ENCODE data around the gene OLR1.
"Not testable (repeated sequence)": the region's sequence is repeated elsewhere in the genome, so short reads cannot be mapped to it uniquely, and the experiment has no call there.

Gene OLR1

GRCh38 chr12:10207136-10207535 is 35.2 kb upstream of the OLR1 start:
- Histone ChIP-seq H3K9ac (ENCODE audit: low read length) (no peak overlapping the region), H3K27me3 (ENCODE audit: low read depth, low read length) (peaks cover 27% of the 10 kb centered on the region), H2AFZ (ENCODE audit: low read depth, low read length) (no peak overlapping the region), H4K20me1 (ENCODE audit: insufficient read depth, low read length) (no peaks in the 10 kb centered on the region), H3K9me3 (ENCODE audit: insufficient read depth, low read length) (no peaks in the 10 kb centered on the region), H3K27ac (ENCODE audit: low read length) (no peak overlapping the region), H3K4me1 (ENCODE audit: low read length) (no peaks in the 10 kb centered on the region), H3K4me3 (ENCODE audit: low read length) (no peak overlapping the region), H3K36me3 (replicated peaks; ENCODE audit: low read depth, low read length) (no peaks in the 10 kb centered on the region), H3K4me2 (ENCODE audit: low read length) (no peak overlapping the region), H3K79me2 (ENCODE audit: low read length) (no peaks in the 10 kb centered on the region)
- no peak for TF ChIP-seq EZH2phosphoT487 (IDR thresholded peaks at IDR 0.05; ENCODE audit: low read depth)
- TF ChIP-seq CTCF (IDR thresholded peaks at IDR 0.05; ENCODE audit: low read depth, low read length), result no peak

DNA sequence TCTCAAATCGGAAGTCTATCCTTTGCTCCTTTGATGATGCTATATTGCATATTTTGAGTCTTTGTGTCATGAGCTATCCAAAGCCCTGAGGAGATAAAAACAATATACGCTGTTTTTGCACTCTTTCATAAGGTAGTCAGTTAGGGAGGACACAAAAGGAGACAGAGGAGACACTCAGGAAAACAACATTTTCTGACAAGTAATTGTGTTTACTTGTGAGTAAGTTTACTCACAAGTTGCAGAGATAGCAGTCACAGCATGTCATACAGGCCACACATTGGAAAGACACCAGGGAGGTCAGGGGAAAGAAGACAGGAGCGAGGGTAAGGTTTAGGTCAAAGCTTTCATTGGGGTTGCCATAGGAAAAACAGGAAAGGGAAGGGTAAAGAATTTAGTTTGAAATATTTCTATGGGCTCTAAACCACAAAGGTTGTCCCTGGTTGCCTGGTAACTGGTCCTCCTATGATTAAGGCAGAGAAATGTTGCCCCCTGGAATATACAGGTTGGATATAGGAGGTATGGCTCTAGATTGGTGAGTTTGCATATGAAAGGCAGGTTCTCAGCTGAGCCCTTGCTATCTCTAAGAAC is 33.4 kb upstream of the OLR1 start:
- H4K20me1 ChIP-seq (ENCODE audit: insufficient read depth, low read length), result no peaks in the 10 kb centered on the region
- no peaks in the 10 kb centered on the region for H3K9me3 ChIP-seq (ENCODE audit: insufficient read depth, low read length)
- H3K79me2 ChIP-seq (ENCODE audit: low read length), result no peaks in the 10 kb centered on the region
- no peak overlapping the region for H3K4me3 ChIP-seq (ENCODE audit: low read length)
- no peak overlapping the region for H3K4me2 ChIP-seq (ENCODE audit: low read length)
- no peak overlapping the region for H3K9ac ChIP-seq (ENCODE audit: low read length)
- H2AFZ ChIP-seq (ENCODE audit: low read depth, low read length), result no peak overlapping the region
- no peak overlapping the region for H3K27ac ChIP-seq (ENCODE audit: low read length)
- TF ChIP-seq CTCF (IDR thresholded peaks at IDR 0.05; ENCODE audit: low read depth, low read length) (no peak), EZH2phosphoT487 (IDR thresholded peaks at IDR 0.05; ENCODE audit: low read depth) (no peak)
- peaks cover 31% of the 10 kb centered on the region for H3K27me3 ChIP-seq (ENCODE audit: low read depth, low read length)
- no peaks in the 10 kb centered on the region for H3K4me1 ChIP-seq (ENCODE audit: low read length)
- H3K36me3 ChIP-seq (replicated peaks; ENCODE audit: low read depth, low read length), result no peaks in the 10 kb centered on the region

- H3K27me3 ChIP-seq (ENCODE audit: low read depth, low read length), result peaks cover 34% of the 10 kb centered on the region
- not testable (repeated sequence) for H3K27ac ChIP-seq (ENCODE audit: low read length); H3K4me2 ChIP-seq (ENCODE audit: low read length); H3K79me2 ChIP-seq (ENCODE audit: low read length); H3K4me3 ChIP-seq (ENCODE audit: low read length); H2AFZ ChIP-seq (ENCODE audit: low read depth, low read length); H4K20me1 ChIP-seq (ENCODE audit: insufficient read depth, low read length); H3K9me3 ChIP-seq (ENCODE audit: insufficient read depth, low read length); H3K9ac ChIP-seq (ENCODE audit: low read length); H3K36me3 ChIP-seq (replicated peaks; ENCODE audit: low read depth, low read length); H3K4me1 ChIP-seq (ENCODE audit: low read length)
These were observed 32.6 kb upstream of the OLR1 start for GRCh38 chr12:10204495-10204894.

DNA sequence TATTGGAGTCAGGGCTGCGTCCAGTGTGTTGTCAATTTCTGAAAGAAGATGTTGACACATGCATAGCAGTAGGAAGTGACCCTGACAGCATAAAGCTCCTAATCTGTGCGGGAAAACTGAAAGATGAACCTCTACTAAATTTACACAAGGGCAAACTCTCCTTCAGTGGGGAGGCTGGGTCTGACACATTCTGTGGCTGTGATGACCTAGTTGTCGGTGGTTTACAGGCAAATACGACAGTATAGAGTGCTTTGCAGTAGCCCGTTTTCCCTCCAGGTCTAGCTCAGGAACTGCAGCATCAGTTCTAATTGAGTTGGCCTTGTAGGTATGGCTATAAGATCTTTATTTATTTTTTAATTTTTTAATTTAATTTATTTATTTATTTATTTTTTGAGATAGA is 25.9 kb upstream of the OLR1 start:
- H3K9me3 ChIP-seq (ENCODE audit: insufficient read depth, low read length), result no peaks in the 10 kb centered on the region
- H2AFZ ChIP-seq (ENCODE audit: low read depth, low read length), result no peak overlapping the region
- no peak overlapping the region for H3K9ac ChIP-seq (ENCODE audit: low read length)
- no peak overlapping the region for H3K27ac ChIP-seq (ENCODE audit: low read length)
- no peaks in the 10 kb centered on the region for H3K36me3 ChIP-seq (replicated peaks; ENCODE audit: low read depth, low read length)
- H3K4me3 ChIP-seq (ENCODE audit: low read length), result no peak overlapping the region
- H3K79me2 ChIP-seq (ENCODE audit: low read length), result no peaks in the 10 kb centered on the region
- H3K4me1 ChIP-seq (ENCODE audit: low read length), result peaks cover 7% of the 10 kb centered on the region
- TF ChIP-seq CTCF (IDR thresholded peaks at IDR 0.05; ENCODE audit: low read depth, low read length) (no peak), EZH2phosphoT487 (IDR thresholded peaks at IDR 0.05; ENCODE audit: low read depth) (no peak)
- no peak overlapping the region for H3K4me2 ChIP-seq (ENCODE audit: low read length)
- H3K27me3 ChIP-seq (ENCODE audit: low read depth, low read length), result peaks cover 38% of the 10 kb centered on the region
- H4K20me1 ChIP-seq (ENCODE audit: insufficient read depth, low read length), result no peaks in the 10 kb centered on the region
